Fibroblast of lung (primary cell): Measurements from ENCODE around the gene MGLL.

Source experiments
- EZH2 ChIP-seq: IDR thresholded peaks from 2 replicates; pipeline ENCODE4 v1.5.1; 2012; ENCODE audit warnings: low read length, control low read depth, mild to moderate bottlenecking; ENCODE audit errors: missing control alignments
- TF ChIP-seq, protein P1 (sequence below), 2 donors: IDR thresholded peaks in 1 of 2; conservative IDR thresholded peaks in 1 of 2; 1 replicate in 1 of 2; 2 replicates in 1 of 2; pipeline ENCODE4 v1.5.1; 2011 to 2012; ENCODE audit warnings: low read length in 2 of 2, control low read depth in 1 of 2, inconsistent platforms in 1 of 2, low read depth in 1 of 2, mild to moderate bottlenecking in 1 of 2

DNA sequence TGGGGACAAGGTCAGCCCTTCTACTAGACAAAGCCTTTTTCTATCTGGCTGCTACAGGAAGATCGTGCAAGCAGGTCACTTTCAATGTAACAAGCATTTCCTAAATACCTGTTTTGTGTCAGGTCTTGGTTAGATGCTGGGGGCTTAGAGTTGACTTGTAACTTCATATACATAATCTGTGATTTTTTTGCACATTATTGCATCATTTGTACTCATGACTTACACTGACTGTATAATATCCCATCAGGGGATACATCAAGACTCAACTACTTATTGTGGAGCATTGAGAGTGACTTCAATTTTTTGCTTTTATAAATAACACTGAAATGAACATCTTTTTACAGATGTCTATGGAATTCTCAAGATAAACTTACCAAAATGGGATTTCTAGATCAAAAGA lies 80.6 kb downstream of the MGLL start:
- TF ChIP-seq EZH2, result no peak
- TF ChIP-seq, protein P1, sequence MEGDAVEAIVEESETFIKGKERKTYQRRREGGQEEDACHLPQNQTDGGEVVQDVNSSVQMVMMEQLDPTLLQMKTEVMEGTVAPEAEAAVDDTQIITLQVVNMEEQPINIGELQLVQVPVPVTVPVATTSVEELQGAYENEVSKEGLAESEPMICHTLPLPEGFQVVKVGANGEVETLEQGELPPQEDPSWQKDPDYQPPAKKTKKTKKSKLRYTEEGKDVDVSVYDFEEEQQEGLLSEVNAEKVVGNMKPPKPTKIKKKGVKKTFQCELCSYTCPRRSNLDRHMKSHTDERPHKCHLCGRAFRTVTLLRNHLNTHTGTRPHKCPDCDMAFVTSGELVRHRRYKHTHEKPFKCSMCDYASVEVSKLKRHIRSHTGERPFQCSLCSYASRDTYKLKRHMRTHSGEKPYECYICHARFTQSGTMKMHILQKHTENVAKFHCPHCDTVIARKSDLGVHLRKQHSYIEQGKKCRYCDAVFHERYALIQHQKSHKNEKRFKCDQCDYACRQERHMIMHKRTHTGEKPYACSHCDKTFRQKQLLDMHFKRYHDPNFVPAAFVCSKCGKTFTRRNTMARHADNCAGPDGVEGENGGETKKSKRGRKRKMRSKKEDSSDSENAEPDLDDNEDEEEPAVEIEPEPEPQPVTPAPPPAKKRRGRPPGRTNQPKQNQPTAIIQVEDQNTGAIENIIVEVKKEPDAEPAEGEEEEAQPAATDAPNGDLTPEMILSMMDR (conservative IDR thresholded peaks at IDR 0.05 in 1 of 2, IDR thresholded peaks at IDR 0.05 in 1 of 2; ENCODE audit: low read depth in 1 of 2, low read length in 2 of 2), result no peak
